Lower leg skin (tissue), 4 donors: ENCODE data around the gene TMC3. TPM values are rescaled to one million over a fixed set of nuclear protein-coding genes. Genes with fewer than 3 reads are reported as not detected.

ENCODE experiments used
- DNase-seq, 2 donors: peaks; one replicate each; pipeline ENCODE4 v3.0.0-alpha.2; 2019; ENCODE audit warnings: low spot score in 2 of 2
- H3K4me3 ChIP-seq: fragments of 200-600 bp; sonication (generic); 2 replicates; pipeline ENCODE4 v1.5.1; 2017; ENCODE audit warnings: mild to moderate bottlenecking, low read depth; ENCODE audit not compliant: poor library complexity, severe bottlenecking
- CTCF ChIP-seq, 3 donors: fragments of 450-650 bp; IDR thresholded peaks; one replicate each; pipeline ENCODE4 v1.5.1; 2016; ENCODE audit warnings: antibody characterized with exemption in 3 of 3, mild to moderate bottlenecking in 3 of 3, moderate library complexity in 2 of 3
- POLR2A ChIP-seq, 2 donors: fragments of 450-650 bp; IDR thresholded peaks; one replicate each; pipeline ENCODE4 v1.6.1; 2016 to 2017; ENCODE audit warnings: antibody characterized with exemption in 2 of 2, mild to moderate bottlenecking in 1 of 2, moderate library complexity in 1 of 2
- WGBS, 2 donors: methylation state at CpG; one replicate each; pipeline ENCODE4 v1.1.5; 2018; 5-methylcytosine and 5-hydroxymethylcytosine counted together
- intact Hi-C: fragments of 100-400 bp; cut with DNase I; formaldehyde crosslinking; loops from one replicate; pipeline ENCODE4 v1.15.0; 2023; ENCODE audit warnings: low total_unique reads
- total RNA-seq, 4 donors: library from RNA; depleted of rRNA; stranded (reverse); fragments of >200 nt; gene quantifications; one replicate each; pipeline ENCODE4 v1.1.0, GENCODE V29; 2016

TMC3 gene
- total RNA-seq, 4 donors from 2014 or later, result 0.05 to 0.10 TPM; not detected in 2

GRCh38 chr15:81336568-81336967, 37.4 kb downstream of the TMC3 start:
- intact Hi-C loops, result loop anchor here (5.0 kb wide), 1 partner anchor 241 kb away; no protein-coding TSS in a partner anchor
- no peak for TF ChIP-seq CTCF (IDR thresholded peaks at IDR 0.05)
- no peak for TF ChIP-seq POLR2A (IDR thresholded peaks at IDR 0.05)
- no peak for DNase-seq

DNA sequence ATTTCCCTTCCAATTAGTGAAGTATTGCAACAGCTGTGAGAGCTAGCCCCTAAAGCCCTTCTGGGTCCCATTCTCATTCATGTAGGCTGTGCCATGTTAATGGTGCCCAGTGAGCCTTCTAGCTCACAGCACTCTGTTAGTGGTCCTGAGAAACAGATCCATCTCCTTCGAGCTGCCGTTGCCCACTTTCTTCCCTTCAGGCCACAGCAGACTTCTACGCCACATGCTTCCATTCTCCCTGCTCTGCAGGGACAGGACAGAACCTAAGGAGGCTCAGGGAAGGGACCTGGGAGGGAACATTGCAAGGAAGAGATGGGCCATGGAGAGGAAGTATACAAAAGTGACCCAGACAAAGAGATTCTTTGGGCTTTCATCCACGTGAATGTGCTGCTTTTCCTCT, 38.4 kb downstream of the TMC3 start:
- DNase-seq, result no peak
- intact Hi-C loops, result loop anchor here (5.0 kb wide), 1 partner anchor 242 kb away; no protein-coding TSS in a partner anchor
- no peak overlapping the region for H3K4me3 ChIP-seq
- 91 to 95% methylated on average over 4 of the region's 4 CpGs for WGBS, 2 donors
- no peak for TF ChIP-seq POLR2A (IDR thresholded peaks at IDR 0.05)
- no peak for TF ChIP-seq CTCF (IDR thresholded peaks at IDR 0.05)

More at GRCh38 chr15:81336568-81336967, 37.4 kb downstream of the TMC3 start:
- 86 to 87% methylated on average over 4 of the region's 4 CpGs for WGBS, 2 donors
- H3K4me3 ChIP-seq, result no peak overlapping the region

DNA sequence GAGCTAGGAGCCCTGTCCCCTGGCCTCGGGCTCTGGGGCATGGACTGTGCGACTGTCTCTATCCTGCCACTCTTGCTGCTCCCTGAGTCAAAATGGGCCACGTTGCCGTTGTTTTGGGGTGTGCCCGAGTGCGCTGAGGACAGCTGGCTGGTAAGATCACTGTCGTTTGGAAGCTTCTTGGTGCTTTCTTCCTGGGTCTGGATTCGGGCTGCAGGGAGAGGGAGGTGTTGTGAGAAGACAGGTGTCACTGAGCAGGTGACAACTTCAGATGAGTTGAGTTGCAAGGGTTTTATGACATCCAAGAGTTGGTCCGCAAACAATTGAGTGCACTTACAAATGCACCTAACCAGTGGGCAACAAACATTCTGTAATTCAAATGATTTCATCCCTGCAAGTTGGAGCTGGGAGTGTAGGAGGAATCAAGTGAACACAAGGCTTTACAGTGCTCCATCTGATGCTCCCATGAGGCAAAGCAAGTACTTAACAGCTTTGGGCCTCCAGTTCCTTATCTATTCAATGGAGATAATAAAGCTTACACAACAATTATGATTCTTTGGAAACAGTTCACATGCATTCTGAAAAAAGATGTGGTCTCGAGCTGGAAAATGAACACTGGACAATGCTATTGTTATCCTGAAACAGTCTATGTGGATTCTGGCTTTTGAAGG, 39.1 kb downstream of the TMC3 start:
- no peak for TF ChIP-seq POLR2A (IDR thresholded peaks at IDR 0.05)
- TF ChIP-seq CTCF (IDR thresholded peaks at IDR 0.05), result no peak
- intact Hi-C loops, result loop anchor here (5.0 kb wide), 1 partner anchor 242 kb away; no protein-coding TSS in a partner anchor
- no peak for DNase-seq
- 87 to 93% methylated on average over 10 of the region's 10 CpGs for WGBS, 2 donors
- H3K4me3 ChIP-seq, result no peak overlapping the region

DNA sequence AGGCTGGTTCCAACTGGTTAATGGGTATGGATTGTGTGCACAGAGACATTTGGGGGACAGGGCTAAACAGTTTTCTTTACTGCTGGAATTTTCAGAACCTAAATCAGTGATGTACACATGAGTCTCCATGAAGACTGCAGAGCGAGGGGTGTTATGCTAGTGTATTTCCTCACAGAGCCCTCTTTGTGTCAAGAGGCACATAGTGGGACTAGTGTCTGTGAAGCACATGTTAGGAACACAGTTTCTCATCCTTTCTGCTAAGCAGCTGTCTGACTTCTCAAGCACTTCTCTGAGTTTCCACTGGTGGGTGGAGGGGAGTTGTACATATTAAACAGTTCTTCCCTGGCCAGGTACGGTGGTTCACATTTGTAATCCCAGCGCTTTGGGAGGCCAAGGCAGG, 40.6 kb downstream of the TMC3 start:
- intact Hi-C loops, result no loop called here
- TF ChIP-seq POLR2A (IDR thresholded peaks at IDR 0.05) (no peak), CTCF (IDR thresholded peaks at IDR 0.05) (no peak)
- no peak for DNase-seq
- H3K4me3 ChIP-seq, result no peak overlapping the region
- 98 to 100% methylated on average over 3 of the region's 3 CpGs for whole genome bisulfite sequencing, 2 donors

DNA sequence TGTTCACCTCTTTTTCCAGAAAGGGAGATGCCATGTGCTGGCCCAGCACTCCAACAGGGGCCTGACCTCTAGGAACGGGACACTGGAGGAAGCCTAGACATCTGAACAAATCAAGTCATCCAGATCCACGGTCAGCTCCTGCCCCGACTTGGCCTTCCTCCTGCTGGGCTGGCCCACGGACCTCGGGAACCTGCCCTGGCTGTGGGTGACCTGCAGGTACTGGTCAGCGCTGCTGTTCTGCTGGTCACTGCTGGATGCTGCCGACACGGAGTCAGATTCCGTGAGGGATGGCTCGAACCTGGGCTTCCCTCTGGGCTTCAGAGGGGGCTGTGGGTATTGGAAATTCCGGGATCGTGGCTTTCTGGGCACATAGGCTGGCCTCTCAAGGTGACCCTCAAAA, 41.7 kb downstream of the TMC3 start:
- WGBS, 2 donors, result 96 to 99% methylated on average over 11 to 12 of the region's 12 CpGs

More for the DNA sequence above, 41.7 kb downstream of the TMC3 start:
- intact Hi-C loops, result no loop called here
- no peak for DNase-seq
- H3K4me3 ChIP-seq, result no peak overlapping the region
- TF ChIP-seq CTCF (IDR thresholded peaks at IDR 0.05), result no peak
- TF ChIP-seq POLR2A (IDR thresholded peaks at IDR 0.05), result no peak
